ENCODE measurements around the gene RNF6. TPM values are rescaled to one million over a fixed set of nuclear protein-coding genes. Genes with fewer than 3 reads are reported as not detected.

Gene RNF6
- total and polyA plus RNA-seq, 3 experiments from 2014 or later: 44.7 to 65.0 (median 64.6) TPM

DNA sequence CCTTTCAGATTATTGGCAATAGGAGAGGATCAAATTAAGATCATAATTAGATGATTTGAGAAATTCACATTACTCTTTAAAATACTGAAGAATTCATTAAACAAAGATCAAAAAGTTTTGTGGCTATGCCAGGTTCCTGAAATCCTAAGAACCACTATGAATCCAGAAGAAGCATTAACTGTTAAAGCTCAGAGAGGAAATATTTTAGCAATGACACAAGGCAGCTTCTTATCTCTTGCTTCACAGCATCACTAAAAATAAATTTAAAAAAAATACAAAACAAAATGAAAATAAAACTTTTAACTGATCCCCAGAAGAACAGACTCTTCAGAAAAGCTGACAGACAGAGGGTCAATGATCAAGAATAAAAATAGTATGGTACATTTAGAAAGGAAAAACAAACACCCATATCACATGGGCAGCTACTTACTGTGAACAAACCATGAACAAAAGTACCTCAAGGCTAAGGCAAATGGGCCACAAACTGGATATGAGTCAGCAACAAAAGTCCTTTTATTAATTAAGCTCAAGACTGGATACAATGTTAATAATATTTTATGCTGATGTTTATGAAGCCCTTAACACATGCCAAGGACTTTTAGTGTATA is 19.6 kb downstream of the RNF6 start:
- no peaks in the 10 kb centered on the region for H3K27me3 Mint-ChIP-seq
- H3K9me3 Mint-ChIP-seq: peaks cover 0 to 3% (median 0%) of the 10 kb centered on the region in 5 donors
- CTCF ChIA-PET: interaction anchor here (1.2 to 2.1 kb wide), 2 partner anchors 18 kb away, joined by 5 to 6 read pairs; no protein-coding TSS in a partner anchor
- no peaks in the 10 kb centered on the region for H3K4me1 ChIP-seq (ENCODE audit: insufficient read depth, low read length)
- no peak overlapping the region for H3K4me3 Mint-ChIP-seq
- DNase-seq: no peak
- no peak overlapping the region for H3K27ac ChIP-seq (ENCODE audit: low read depth, low read length)
- no peaks in the 10 kb centered on the region for H3K27me3 ChIP-seq (ENCODE audit: insufficient read depth, low read length, poor library complexity, severe bottlenecking)
- peaks cover 6 to 53% (median 23%) of the 10 kb centered on the region in 3 donors for H3K36me3 Mint-ChIP-seq
- POLR2A ChIA-PET: no interaction called here
- peak overlapping the region in 2 of 8 donors; percentile 21 to 40 for H3K27ac Mint-ChIP-seq
- no peaks in the 10 kb centered on the region for H3K36me3 ChIP-seq (ENCODE audit: insufficient read depth, low read length)
- H3K4me1 Mint-ChIP-seq: peaks cover 0 to 7% (median 0%) of the 10 kb centered on the region in 3 donors
- H3K9me3 ChIP-seq (ENCODE audit: low read length): no peaks in the 10 kb centered on the region
- no peak overlapping the region for H3K4me3 ChIP-seq (ENCODE audit: low read length)

DNA sequence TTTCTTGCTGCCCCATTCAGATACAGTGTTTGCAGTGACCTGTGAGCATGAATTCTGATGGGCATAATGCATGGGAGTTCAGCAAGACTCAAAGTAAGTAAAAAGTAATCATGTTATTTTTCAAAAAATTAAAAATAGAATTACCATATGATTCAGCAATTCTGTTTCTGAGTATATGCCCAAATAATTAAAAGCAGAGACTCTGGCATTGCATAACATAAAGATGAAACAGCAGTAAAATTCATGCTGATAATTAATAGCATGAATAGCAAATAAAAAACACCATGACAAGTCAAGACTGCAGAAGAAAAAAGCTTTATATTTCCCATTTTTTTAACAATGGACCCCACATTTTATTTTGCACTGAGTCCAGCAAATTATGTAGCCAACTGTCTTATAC is 21.3 kb downstream of the RNF6 start:
- no peak overlapping the region for H3K27ac ChIP-seq (ENCODE audit: low read depth, low read length)
- H3K36me3 Mint-ChIP-seq: peaks cover 18 to 52% (median 20%) of the 10 kb centered on the region in 3 donors
- DNase-seq: no peak
- H3K4me1 Mint-ChIP-seq: peaks cover 0 to 3% (median 0%) of the 10 kb centered on the region in 3 donors
- ChIA-PET POLR2A (interaction anchor here (0.7 kb wide), 1 partner anchor 15 kb away, joined by 4 read pairs; no protein-coding TSS in a partner anchor), CTCF (interaction anchor here (0.6 to 2.1 kb wide), 3 partner anchors 14 to 51 kb away, joined by 3 to 6 read pairs (median 3); no protein-coding TSS in a partner anchor)
- no peaks in the 10 kb centered on the region for H3K9me3 ChIP-seq (ENCODE audit: low read length)
- H3K27me3 ChIP-seq (ENCODE audit: insufficient read depth, low read length, poor library complexity, severe bottlenecking): no peaks in the 10 kb centered on the region
- H3K4me1 ChIP-seq (ENCODE audit: insufficient read depth, low read length): no peaks in the 10 kb centered on the region
- peaks cover 0 to 14% (median 11%) of the 10 kb centered on the region in 5 donors for H3K9me3 Mint-ChIP-seq
- H3K36me3 ChIP-seq (ENCODE audit: insufficient read depth, low read length): no peaks in the 10 kb centered on the region
- no peak overlapping the region for H3K4me3 Mint-ChIP-seq
- no peak overlapping the region for H3K27ac Mint-ChIP-seq
- no peaks in the 10 kb centered on the region for H3K27me3 Mint-ChIP-seq
- no peak overlapping the region for H3K4me3 ChIP-seq (ENCODE audit: low read length)

DNA sequence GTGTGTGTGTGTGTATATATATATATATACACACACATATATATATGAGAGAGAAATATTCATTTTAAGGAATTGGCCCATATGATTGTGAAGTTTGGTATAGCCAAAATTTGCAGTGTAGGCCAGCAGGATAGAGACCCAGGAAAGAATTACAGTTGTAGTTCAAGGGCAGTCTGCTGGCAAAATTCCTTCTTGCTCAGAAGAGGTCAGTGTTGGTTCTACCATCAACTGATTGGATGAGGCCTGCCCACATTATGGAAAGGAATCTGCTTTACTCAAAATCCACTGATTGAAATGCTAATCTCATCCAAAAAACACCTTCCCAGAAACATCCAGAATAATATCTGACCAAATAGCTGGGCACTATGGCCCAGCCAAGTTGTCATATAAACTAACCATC is 24.0 kb downstream of the RNF6 start:
- DNase-seq: no peak
- POLR2A ChIA-PET: interaction anchor here (0.6 kb wide), 1 partner anchor 57 kb away, joined by 3 read pairs; no protein-coding TSS in a partner anchor

DNA sequence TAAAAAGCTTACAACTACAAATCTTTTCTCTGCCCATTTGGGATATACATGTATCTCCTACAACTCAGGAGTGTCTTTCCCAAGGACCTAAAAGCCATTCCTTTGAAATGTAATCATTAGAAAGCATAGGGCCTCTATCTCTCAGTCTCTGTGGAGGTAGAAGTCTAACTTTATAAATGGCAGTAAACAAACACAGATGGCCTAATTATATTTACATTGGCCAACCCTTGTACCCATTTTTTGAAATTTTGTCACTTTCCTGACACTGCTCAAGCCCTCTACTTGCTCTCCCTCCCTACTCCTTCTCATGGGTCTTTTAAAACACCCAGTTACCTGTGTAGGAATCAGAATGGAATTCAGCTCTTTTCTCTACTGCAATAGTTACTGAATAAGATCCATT is 24.8 kb downstream of the RNF6 start:
- Mint-ChIP-seq H3K27ac (peak overlapping the region in 1 of 8 donors; percentile 48), H3K36me3 (peaks cover 24 to 41% (median 31%) of the 10 kb centered on the region in 3 donors), H3K9me3 (peaks cover 0 to 24% (median 20%) of the 10 kb centered on the region in 5 donors), H3K4me3 (no peak overlapping the region), H3K27me3 (no peaks in the 10 kb centered on the region), H3K4me1 (peaks cover 0 to 3% (median 0%) of the 10 kb centered on the region in 3 donors)
- DNase-seq: no peak
- Histone ChIP-seq H3K4me1 (ENCODE audit: insufficient read depth, low read length) (no peaks in the 10 kb centered on the region), H3K27me3 (ENCODE audit: insufficient read depth, low read length, poor library complexity, severe bottlenecking) (no peaks in the 10 kb centered on the region), H3K9me3 (ENCODE audit: low read length) (no peaks in the 10 kb centered on the region), H3K4me3 (ENCODE audit: low read length) (no peak overlapping the region), H3K27ac (ENCODE audit: low read depth, low read length) (no peak overlapping the region), H3K36me3 (ENCODE audit: insufficient read depth, low read length) (no peaks in the 10 kb centered on the region)
- POLR2A ChIA-PET: no interaction called here
- CTCF ChIA-PET: interaction anchor here (1.4 kb wide), 1 partner anchor 11 kb away, joined by 3 read pairs; no protein-coding TSS in a partner anchor

More for the DNA sequence above, 24.0 kb downstream of the RNF6 start:
- Mint-ChIP-seq H3K4me1 (peaks cover 0 to 3% (median 0%) of the 10 kb centered on the region in 3 donors), H3K27me3 (no peaks in the 10 kb centered on the region), H3K27ac (no peak overlapping the region), H3K36me3 (peaks cover 26 to 47% (median 31%) of the 10 kb centered on the region in 3 donors), H3K9me3 (peaks cover 0 to 24% (median 20%) of the 10 kb centered on the region in 5 donors), H3K4me3 (no peak overlapping the region)
- no peak overlapping the region for H3K27ac ChIP-seq (ENCODE audit: low read depth, low read length)
- no peaks in the 10 kb centered on the region for H3K36me3 ChIP-seq (ENCODE audit: insufficient read depth, low read length)
- no peaks in the 10 kb centered on the region for H3K4me1 ChIP-seq (ENCODE audit: insufficient read depth, low read length)
- no peak overlapping the region for H3K4me3 ChIP-seq (ENCODE audit: low read length)
- H3K27me3 ChIP-seq (ENCODE audit: insufficient read depth, low read length, poor library complexity, severe bottlenecking): no peaks in the 10 kb centered on the region
- CTCF ChIA-PET: interaction anchor here (1.0 to 1.4 kb wide), 2 partner anchors 12 to 13 kb away, joined by 3 read pairs; no protein-coding TSS in a partner anchor
- no peaks in the 10 kb centered on the region for H3K9me3 ChIP-seq (ENCODE audit: low read length)

GRCh38 chr13:26186995-26187394 is 35.1 kb downstream of the RNF6 start:
- Mint-ChIP-seq H3K4me3 (peak overlapping the region; percentile 91 to 99 (median 94)), H3K4me1 (peaks cover 19 to 40% (median 21%) of the 10 kb centered on the region in 3 donors), H3K27me3 (no peaks in the 10 kb centered on the region), H3K9me3 (no peaks in the 10 kb centered on the region), H3K36me3 (peaks cover 0 to 7% (median 0%) of the 10 kb centered on the region in 3 donors), H3K27ac (peak overlapping the region; percentile 92 to 98 (median 94))
- Histone ChIP-seq H3K36me3 (ENCODE audit: insufficient read depth, low read length) (no peaks in the 10 kb centered on the region), H3K9me3 (ENCODE audit: low read length) (no peaks in the 10 kb centered on the region), H3K4me1 (ENCODE audit: insufficient read depth, low read length) (peaks cover 15% of the 10 kb centered on the region), H3K4me3 (ENCODE audit: low read length) (peak overlapping the region; percentile 45), H3K27ac (ENCODE audit: low read depth, low read length) (no peak overlapping the region), H3K27me3 (ENCODE audit: insufficient read depth, low read length, poor library complexity, severe bottlenecking) (no peaks in the 10 kb centered on the region)
- POLR2A ChIA-PET: interaction anchor here (1.0 to 1.8 kb wide), 3 partner anchors 34 to 309 kb away, joined by 3 to 8 read pairs (median 4); partner anchors contain the start of gene RNF6
- CTCF ChIA-PET: interaction anchor here (0.7 to 6.9 kb wide), 11 partner anchors 10 to 743 kb away, joined by 3 to 141 read pairs (median 16); partner anchors contain the start of gene RNF6
- no peak for DNase-seq

DNA sequence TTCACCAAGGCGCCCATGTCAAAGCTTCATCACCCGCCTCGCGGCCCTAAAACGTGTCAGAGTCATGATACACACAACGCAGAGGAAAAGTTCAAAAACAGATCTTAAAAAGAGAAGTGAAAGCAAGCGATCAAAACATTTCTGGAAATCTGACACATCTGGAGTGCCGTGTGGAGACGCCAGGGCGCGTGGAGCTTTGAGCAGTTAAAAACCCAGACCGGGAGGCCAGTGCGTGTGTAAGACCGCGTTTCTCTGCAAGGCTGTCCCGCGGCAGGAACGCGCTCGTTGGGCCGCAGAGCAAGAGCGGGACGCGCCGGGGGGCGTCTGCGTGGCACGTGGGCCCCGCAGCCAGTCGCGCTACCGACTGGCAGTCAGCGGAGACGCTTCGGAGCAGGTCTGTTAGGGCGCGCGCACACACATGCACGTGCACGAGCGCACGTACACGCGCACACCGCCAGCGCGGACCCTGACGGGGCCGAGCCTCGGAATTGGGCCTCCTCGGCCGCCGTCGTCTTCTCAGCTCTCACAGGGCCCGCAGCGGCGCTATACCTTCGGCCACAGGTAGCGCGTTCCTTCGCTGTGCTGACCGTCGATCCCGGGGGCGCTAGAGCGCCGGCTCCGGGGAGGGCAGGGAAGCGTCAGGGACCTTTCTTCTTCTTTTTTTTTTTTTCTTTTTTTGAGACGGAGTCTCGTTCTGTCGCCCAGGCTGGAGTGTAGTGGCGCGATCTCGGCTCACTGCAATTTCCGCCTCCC is 35.8 kb downstream of the RNF6 start:
- no peaks in the 10 kb centered on the region for H3K9me3 Mint-ChIP-seq
- H3K4me3 ChIP-seq (ENCODE audit: low read length): peak overlapping the region; percentile 86
- no peaks in the 10 kb centered on the region for H3K9me3 ChIP-seq (ENCODE audit: low read length)
- H3K4me3 Mint-ChIP-seq: peak overlapping the region; percentile 91 to 99 (median 94)
- POLR2A ChIA-PET: interaction anchor here (0.5 to 1.8 kb wide), 7 partner anchors 14 to 512 kb away, joined by 3 to 8 read pairs (median 4); partner anchors contain the start of gene RNF6
- H3K4me1 ChIP-seq (ENCODE audit: insufficient read depth, low read length): peaks cover 15% of the 10 kb centered on the region
- H3K27me3 ChIP-seq (ENCODE audit: insufficient read depth, low read length, poor library complexity, severe bottlenecking): no peaks in the 10 kb centered on the region
- CTCF ChIA-PET: interaction anchor here (0.7 to 6.9 kb wide), 17 partner anchors 10 to 744 kb away, joined by 3 to 141 read pairs (median 10); partner anchors contain the start of gene RNF6
- peak overlapping the region; percentile 74 for H3K27ac ChIP-seq (ENCODE audit: low read depth, low read length)
- H3K36me3 Mint-ChIP-seq: peaks cover 0 to 7% (median 0%) of the 10 kb centered on the region in 3 donors
- peak; percentile 85 to 93 (median 91) for DNase-seq
- peaks cover 19 to 40% (median 21%) of the 10 kb centered on the region in 3 donors for H3K4me1 Mint-ChIP-seq
- peak overlapping the region; percentile 92 to 98 (median 94) for H3K27ac Mint-ChIP-seq
- H3K27me3 Mint-ChIP-seq: no peaks in the 10 kb centered on the region
- no peaks in the 10 kb centered on the region for H3K36me3 ChIP-seq (ENCODE audit: insufficient read depth, low read length)

DNA sequence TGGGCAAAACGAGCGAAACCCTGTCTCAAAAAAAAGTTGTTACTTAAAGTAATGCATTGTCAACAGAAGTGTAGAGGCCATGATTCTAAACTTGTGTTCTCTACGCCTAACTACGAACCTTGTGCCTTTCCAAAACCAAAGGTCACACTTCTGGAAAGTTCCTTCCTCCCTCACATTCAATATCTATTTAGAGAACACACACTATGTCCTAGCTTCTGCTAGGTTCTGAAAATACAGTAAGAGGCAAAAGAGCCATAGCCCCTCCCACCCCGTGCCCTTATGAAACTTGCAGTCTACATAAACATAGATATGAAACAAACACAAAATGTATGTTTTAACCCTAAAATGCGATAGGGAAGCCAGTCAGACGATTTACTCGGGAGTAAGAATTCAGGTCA is 36.4 kb downstream of the RNF6 start:
- Mint-ChIP-seq H3K27me3 (no peaks in the 10 kb centered on the region), H3K27ac (peak overlapping the region; percentile 92 to 98 (median 94)), H3K4me1 (peaks cover 19 to 40% (median 21%) of the 10 kb centered on the region in 3 donors), H3K9me3 (no peaks in the 10 kb centered on the region), H3K4me3 (peak overlapping the region; percentile 91 to 99 (median 94)), H3K36me3 (peaks cover 0 to 7% (median 0%) of the 10 kb centered on the region in 3 donors)
- Histone ChIP-seq H3K27me3 (ENCODE audit: insufficient read depth, low read length, poor library complexity, severe bottlenecking) (no peaks in the 10 kb centered on the region), H3K36me3 (ENCODE audit: insufficient read depth, low read length) (no peaks in the 10 kb centered on the region), H3K9me3 (ENCODE audit: low read length) (no peaks in the 10 kb centered on the region), H3K4me3 (ENCODE audit: low read length) (peak overlapping the region; percentile 86), H3K4me1 (ENCODE audit: insufficient read depth, low read length) (peaks cover 15% of the 10 kb centered on the region), H3K27ac (ENCODE audit: low read depth, low read length) (peak overlapping the region; percentile 74)
- no peak for DNase-seq
- ChIA-PET CTCF (interaction anchor here (0.8 to 6.9 kb wide), 23 partner anchors 9 to 744 kb away, joined by 3 to 141 read pairs (median 6); partner anchors contain the start of gene RNF6), POLR2A (interaction anchor here (0.5 to 1.8 kb wide), 6 partner anchors 15 to 513 kb away, joined by 3 to 5 read pairs (median 4); no protein-coding TSS in a partner anchor)
